ENCODE measurements around the gene RUSC1.

RUSC1 gene

GRCh38 chr1:155295183-155295941, 25.3 kb upstream of the RUSC1 start:
- DNase-seq (ENCODE audit: low spot score) = no peak

- no peak for DNase-seq (ENCODE audit: low spot score)
These were observed 24.8 kb upstream of the RUSC1 start for GRCh38 chr1:155295942-155296267.

GRCh38 chr1:155296661-155297060, 24.0 kb upstream of the RUSC1 start:
- DNase-seq (ENCODE audit: low spot score) = no peak

- DNase-seq (ENCODE audit: low spot score) = no peak
These were observed 23.3 kb upstream of the RUSC1 start for GRCh38 chr1:155297384-155297783.

GRCh38 chr1:155300024-155300423, 20.7 kb upstream of the RUSC1 start:
- DNase-seq (ENCODE audit: low spot score) = no peak

- no peak for DNase-seq (ENCODE audit: low spot score)
These were observed 20.0 kb upstream of the RUSC1 start for GRCh38 chr1:155300553-155301329.

- no peak for DNase-seq (ENCODE audit: low spot score)
These were observed 19.3 kb upstream of the RUSC1 start, which contains the start of gene PKLR for GRCh38 chr1:155301342-155301841. Gene PKLR (minus strand): TSS chr1:155301438. CDS start chr1:155301395, 43 bp downstream.

- no peak for DNase-seq (ENCODE audit: low spot score)
These were observed 16.1 kb upstream of the RUSC1 start for GRCh38 chr1:155304558-155305063.

- peak; percentile 56 for DNase-seq (ENCODE audit: low spot score)
These were observed 14.8 kb upstream of the RUSC1 start for GRCh38 chr1:155305881-155306391.

- DNase-seq (ENCODE audit: low spot score) = no peak
These were observed 13.4 kb upstream of the RUSC1 start for GRCh38 chr1:155307247-155307740.

- DNase-seq (ENCODE audit: low spot score) = peak; percentile 99
These were observed 11.9 kb upstream of the RUSC1 start, which contains the start of gene FDPS for GRCh38 chr1:155308493-155309422. Gene FDPS (plus strand): TSS chr1:155308866. CDS start chr1:155309790, 924 bp downstream.

- no peak for DNase-seq (ENCODE audit: low spot score)
These were observed 11.2 kb upstream of the RUSC1 start for GRCh38 chr1:155309423-155310021.

GRCh38 chr1:155313261-155313660, 7.4 kb upstream of the RUSC1 start:
- no peak for DNase-seq (ENCODE audit: low spot score)

- no peak for DNase-seq (ENCODE audit: low spot score)
These were observed 3.8 kb upstream of the RUSC1 start for GRCh38 chr1:155316922-155317321.

GRCh38 chr1:155318082-155318481, 2.6 kb upstream of the RUSC1 start:
- no peak for DNase-seq (ENCODE audit: low spot score)

- DNase-seq (ENCODE audit: low spot score) = no peak
These were observed 1.2 kb upstream of the RUSC1 start for GRCh38 chr1:155319536-155319935.

GRCh38 chr1:155320252-155320651, 442 bp upstream of the RUSC1 start:
- DNase-seq (ENCODE audit: low spot score) = no peak

- DNase-seq (ENCODE audit: low spot score) = no peak
These were observed 1.2 kb downstream of the RUSC1 start for GRCh38 chr1:155321639-155322503.

- peak; percentile 32 for DNase-seq (ENCODE audit: low spot score)
These were observed 1.9 kb downstream of the RUSC1 start for GRCh38 chr1:155322571-155322952.

Data from AG08395 (cell line).